GM21786 (cell line): Measurements from ENCODE around the gene SGSM2.

Source experiments
- ATAC-seq: cut with Tn5 transposase; IDR thresholded peaks from one replicate; pipeline ENCODE4 v1.9.1; 2021; ENCODE audit not compliant: unreplicated experiment

Gene SGSM2

GRCh38 chr17:2420176-2420575 is 82.9 kb downstream of the SGSM2 start:
- ATAC-seq: no peak

GRCh38 chr17:2421315-2422147 is 84.2 kb downstream of the SGSM2 start:
- no peak for ATAC-seq

GRCh38 chr17:2423271-2423670 is 86.0 kb downstream of the SGSM2 start:
- ATAC-seq: no peak

GRCh38 chr17:2427215-2427614 is 89.9 kb downstream of the SGSM2 start:
- no peak for ATAC-seq

- no peak for ATAC-seq
Observed at GRCh38 chr17:2427910-2428309, 90.6 kb downstream of the SGSM2 start.
